ENCODE data around the gene NIT2.
"Not testable (repeated sequence)": the region's sequence is repeated elsewhere in the genome, so short reads cannot be mapped to it uniquely, and the experiment has no call there.

NIT2 gene, protein sequence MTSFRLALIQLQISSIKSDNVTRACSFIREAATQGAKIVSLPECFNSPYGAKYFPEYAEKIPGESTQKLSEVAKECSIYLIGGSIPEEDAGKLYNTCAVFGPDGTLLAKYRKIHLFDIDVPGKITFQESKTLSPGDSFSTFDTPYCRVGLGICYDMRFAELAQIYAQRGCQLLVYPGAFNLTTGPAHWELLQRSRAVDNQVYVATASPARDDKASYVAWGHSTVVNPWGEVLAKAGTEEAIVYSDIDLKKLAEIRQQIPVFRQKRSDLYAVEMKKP

DNA sequence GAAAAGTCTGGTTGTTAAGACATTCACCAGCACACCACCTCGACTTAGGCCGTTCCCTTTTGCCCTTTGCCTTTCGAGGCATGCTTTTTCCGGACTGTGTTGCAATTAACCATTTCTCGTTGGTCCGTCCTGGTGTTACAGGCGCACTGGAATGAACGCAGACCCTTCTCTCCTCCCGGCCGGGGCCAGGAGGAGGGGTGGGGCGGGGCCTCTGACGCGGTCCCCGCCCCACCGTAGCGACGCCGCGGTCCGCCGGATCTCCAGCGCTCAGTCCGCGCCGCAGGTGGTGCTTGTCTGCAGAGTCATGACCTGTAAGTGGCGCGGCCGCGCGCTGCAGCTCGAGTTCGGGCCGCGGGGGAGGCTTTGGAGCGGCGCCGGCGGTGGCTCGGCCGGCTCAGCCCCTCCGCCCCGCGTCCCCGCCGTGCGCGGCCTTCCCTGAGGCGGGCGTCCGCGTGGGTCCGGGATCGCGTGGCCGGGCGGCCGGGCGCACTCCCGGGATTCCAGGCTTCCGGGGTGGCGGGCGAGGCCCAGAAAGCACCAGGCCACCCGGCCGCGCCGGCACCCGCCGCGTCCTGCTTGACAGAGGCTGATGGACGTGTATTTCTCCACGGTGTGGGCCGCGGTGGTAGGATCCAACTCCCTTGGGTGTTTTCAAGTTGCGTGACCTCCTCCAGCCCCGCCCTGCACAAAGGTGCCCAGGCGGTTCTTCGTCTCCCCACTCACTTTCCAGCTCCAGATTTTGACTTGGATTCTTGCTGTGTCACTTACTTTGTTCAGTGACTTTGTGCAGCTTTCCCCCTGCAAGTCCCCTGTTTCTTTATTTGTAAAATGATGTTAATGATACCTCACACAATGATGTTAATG lies at the start of gene NIT2:
Gene NIT2 (plus strand): TSS at position 270 of the 864 bp plus-strand sequence. CDS start 35 bp downstream, at position 305.
- peak; percentile 74 for DNase-seq

DNA sequence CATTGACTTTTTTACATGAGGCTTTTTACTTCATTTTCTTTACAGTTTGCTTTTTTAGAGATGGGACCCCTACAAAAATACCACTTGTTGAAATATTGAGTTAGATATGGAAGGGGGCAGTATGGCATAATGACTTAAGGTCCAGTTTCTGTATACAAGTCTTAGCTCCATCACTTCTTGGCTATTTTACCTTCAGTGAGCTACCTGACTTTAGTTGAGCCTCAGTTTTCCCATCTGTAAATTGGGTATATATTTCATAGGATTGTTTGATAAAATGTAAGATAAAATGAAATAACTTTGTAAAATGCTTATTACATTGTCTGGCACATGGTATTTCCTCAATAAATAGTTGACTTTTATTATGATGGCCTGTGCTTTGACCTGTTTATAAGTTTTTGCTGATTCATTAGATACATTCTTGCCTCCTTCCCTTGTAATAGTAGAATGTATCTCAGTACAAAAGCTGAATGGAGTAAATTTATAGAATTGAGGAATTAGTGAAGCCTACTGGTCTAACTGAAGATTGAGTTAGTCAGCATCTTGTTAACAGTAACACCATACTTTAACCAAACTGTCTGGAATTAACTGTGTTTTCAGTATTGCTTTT lies 46.2 kb upstream of the NIT2 start:
- DNase-seq = no peak

DNA sequence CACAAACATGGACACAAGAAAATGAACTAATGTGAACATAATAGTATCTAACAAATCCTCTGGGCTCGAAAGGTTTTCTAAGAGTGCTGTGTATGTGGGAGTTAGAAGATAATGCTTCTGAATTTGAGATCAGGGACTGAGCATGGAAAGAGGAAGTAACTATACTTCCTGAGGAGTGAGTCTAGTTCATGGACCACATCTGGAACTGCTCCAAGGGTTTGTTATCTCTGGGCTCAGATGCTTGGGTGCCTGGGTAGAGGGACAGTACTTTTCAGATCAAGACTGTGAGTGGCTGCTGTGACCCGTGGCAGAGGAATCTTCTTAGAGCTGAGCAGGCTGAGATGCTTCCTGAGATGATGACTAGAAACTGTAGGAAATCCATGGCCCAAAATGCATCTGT lies 45.2 kb upstream of the NIT2 start:
- no peak for DNase-seq

DNA sequence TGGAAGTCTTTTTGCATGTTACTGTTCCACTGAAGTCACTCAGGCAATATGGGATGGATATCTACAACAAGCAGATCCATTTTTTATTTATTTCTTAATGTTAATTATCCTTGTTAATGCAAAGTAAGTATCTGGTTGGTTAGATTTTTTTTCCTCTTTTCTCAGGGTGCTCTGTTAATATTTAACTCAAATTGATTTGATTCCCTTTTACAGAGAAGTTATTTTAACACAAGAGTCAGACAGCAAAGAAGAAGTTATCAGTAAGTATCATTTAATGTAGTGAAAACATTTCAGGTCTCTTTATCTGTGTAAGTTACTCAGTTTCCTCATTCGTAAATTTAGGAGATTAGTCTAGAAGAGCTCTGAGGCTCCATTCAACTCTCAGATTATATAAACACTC lies 39.5 kb upstream of the NIT2 start:
- no peak for DNase-seq

DNA sequence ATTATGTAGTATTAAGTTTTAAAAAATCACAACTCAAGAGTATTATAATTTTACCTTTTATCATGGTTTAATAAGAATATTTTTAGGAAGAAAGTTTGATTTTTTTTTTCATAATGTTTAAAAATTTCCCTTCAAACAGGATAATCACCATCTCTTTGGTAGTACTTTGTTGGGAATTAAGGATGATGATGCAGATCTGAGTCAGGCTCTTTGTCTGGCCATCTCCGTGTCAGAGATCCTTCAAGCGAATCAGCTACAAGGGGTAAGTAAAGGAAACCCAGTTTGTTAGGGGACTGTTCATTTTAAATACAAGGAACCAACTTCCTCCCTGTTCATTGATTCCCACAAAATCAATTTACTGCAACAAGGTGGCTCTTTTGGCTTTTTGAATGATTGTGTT lies 36.8 kb upstream of the NIT2 start:
- DNase-seq = peak; percentile 59

DNA sequence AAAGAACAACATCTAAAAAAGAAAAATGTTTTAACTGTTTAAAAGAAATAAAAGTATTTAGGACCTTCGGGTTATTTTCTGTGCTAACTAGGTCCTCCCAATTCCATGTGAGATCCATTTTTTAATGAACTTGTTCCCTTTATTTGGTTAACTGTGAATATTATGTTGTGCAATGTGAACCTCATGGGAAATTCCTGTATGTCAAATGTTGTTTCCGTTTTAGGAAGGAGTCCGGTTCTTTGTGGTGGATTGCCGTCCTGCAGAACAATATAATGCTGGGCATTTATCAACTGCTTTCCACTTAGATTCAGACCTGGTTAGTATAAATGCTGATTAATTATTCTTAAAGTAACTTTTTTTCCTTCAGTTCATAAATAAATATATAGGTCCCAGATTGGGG lies 35.5 kb upstream of the NIT2 start:
- no peak for DNase-seq

DNA sequence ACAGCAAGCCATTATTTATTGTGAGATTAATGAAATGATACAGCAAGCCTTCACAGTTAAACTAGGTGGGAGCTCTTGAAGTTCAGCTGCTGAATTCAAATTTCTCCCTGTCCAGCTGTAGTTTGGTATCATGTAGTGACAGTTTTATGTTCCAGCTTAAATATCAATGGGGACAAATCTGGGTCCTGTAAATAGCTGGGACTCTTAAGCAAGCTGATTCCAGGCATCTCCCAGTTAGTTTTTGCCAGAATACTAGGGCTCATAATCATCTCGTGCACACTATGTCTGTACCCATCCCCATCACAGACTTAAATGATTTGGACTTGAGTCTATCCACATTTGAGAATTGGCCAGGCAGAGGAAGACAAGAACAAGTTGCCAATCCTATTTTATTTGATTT lies 27.9 kb upstream of the NIT2 start:
- DNase-seq = no peak

DNA sequence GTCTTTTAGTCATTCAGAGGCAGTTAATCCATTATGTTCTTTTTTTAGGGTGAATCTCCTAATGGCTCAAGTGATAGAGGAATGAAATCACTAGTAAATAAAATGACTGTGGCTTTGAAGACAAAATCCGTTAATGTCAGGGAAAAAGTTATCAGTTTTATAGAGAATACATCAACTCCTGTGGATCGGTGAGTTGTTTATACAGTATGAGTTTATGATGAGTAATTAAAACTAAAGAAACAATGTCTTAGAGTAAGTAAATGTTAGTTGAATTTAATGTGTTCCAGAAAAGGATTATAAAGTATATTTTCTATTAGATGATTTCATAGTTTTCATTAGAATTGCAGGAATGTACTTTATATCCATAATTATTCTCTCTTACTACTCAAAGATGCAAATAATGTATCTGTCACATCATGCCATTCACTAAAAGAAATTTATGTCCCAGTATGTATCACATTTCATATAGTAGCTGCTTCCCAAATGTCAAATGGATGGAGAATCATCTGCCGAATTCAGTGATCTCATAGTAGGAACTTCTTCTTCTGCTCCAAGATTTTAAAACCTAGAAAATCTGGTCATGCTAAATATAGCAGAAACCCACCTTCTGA lies 24.1 kb upstream of the NIT2 start:
- DNase-seq = peak; percentile 24

DNA sequence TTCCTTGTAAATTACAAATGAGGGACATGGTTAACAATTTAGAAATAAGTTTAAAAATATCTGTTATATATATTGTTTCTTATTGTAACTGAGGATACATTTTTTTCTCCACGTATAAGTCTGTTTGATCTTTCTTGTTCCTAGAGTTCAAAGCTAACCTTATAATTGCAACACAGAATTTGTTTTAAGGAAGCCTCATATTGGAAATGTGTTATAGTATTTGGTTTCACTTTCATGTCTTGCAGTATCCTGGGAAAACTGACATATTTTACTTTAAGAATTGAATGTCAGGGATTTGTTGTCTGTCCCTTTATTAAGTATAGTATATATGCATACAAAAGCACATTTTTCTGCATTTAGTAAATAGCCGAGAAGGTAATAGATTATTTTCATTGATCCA lies 23.5 kb upstream of the NIT2 start:
- no peak for DNase-seq

DNA sequence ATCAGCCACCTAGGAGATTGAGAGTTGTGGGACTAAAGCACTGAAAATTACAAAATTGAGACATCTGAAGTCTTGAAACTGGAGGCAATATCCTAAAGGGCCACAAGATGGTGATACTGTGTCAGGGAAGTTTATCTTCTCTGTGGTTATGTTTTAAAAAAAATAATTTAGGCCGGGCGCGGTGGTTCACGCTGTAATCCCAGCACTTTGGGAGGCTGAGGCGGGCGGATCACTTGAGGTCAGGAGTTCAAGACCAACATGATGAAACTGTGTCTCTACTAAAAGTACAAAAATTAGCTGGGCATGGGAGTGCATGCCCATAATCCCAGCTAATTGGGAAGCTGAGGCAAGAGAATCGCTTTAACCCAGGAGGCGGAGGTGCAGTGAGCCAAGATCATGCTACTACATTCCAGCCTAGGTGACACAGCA lies 17.9 kb upstream of the NIT2 start:
- DNase-seq = peak; percentile 69

DNA sequence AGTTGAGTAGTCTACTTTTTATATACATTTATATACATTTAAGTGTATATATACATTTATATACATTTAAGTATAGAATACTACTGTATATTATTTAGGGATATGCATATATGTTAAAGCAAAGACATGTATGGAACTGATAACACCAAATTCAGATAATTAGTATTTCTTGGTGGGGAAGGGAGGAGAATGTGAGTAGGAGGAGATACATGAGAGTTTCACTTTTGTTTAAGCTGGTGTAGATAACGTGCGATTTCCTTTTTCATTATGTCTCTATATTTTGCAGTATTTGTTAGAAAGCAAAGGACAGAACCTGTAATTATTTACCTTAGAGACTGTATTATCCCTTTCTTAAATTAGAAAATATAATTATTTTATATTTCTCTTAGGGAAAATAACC lies 16.6 kb upstream of the NIT2 start:
- no peak for DNase-seq

DNA sequence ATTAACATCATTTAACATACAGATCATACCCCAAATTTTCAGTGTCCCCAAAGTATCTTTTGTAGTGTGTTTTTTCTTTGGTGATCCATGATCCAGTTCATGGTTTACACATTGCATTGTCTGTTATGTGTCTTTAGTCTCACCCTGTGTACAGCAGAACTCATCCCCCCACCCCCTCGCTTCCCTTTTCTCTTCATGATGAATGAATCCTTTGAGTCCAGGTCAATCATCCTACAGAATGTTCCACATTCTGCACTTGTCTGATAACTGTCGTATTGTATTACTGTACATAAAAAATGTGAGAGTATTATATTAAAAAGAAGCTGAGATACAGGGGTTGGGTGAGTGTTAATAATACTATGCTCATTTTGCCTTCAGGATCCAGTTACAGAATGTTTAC lies 14.6 kb upstream of the NIT2 start:
- DNase-seq = no peak

DNA sequence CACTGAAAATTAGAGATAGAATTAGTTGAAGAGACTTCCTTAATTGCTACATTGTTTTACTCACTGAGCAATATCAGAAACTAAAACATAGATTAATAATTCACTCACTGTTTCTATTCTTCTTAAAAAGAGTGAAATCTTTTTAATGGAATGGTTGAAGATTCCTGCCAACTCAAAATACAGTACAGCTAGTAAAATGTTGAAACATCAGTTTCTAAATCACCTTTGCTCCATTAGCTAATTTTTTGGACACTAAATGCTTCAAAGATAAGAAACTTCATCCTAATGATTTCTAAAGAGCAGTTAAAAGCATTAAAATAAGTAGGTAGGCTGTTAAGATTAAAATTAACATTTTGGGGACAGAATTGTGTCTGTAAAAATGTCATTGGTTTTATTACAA lies 10.5 kb upstream of the NIT2 start:
- no peak for DNase-seq

DNA sequence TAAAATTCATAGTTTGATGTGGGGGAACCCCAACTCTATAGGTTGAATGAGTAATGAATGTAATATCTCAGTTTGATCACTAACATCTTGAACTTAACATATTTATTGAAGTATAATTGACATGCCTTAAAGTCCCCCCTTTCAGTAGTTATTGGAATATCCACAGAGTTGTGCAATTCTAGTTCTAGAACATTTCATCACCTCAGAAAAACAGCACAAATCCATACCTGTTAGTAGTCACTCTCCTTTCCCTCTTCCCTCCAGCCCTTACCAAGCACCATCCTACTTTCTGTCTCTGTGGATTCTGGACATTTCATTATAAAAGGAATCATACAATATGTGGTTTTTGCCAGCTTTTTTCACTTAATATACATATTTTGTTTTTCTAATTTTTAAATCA lies 8.7 kb upstream of the NIT2 start:
- DNase-seq = no peak

DNA sequence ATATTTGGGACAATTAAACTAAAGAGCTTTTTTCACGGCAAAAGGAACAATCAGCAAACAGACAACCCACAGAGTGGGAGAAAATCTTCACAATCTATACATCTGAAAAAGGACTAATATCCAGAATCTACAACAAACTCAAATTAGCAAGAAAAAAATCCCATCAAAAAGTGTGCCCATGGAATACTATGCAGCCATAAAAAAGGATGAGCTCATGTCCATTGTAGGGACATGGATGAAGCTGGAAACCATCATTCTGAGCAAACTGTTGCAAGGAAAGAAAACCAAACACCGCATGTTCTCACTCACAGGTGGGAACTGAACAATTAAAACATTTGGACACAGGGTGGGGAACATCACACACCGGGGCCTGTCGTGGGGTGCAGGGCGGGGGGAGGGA lies 7.2 kb upstream of the NIT2 start:
- DNase-seq = not testable (repeated sequence)

DNA sequence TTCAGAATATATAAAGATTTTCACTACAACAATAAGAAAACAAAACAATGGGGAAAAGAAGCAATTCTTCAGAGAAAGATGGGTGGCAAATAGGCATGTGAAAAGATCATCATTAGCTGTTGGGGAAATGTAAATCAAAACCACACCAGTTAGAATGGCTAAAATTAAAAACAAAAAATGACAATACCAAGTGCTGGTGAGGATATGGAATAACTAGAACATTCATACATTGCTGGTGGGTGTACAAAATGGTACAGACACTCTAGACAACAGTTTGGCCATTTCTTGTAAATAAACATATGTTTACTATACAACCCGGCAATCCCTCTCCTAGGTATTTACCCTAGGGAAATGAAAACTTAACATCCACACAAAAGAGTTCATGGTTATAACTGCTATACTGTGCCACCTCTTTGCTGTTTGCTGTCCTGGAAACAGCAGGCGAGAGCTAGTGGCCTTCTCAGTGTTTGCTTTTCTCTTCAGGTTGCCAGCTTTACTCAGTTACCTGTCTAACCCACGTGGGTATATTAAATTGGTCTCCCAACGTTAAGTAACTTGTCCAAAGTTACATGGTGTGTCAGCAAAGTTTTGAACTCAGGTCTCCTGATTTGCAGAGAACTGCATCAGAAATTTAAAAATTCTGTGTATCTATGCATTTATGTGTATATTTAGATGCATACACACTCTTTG lies 4.6 kb upstream of the NIT2 start:
- DNase-seq = no peak

DNA sequence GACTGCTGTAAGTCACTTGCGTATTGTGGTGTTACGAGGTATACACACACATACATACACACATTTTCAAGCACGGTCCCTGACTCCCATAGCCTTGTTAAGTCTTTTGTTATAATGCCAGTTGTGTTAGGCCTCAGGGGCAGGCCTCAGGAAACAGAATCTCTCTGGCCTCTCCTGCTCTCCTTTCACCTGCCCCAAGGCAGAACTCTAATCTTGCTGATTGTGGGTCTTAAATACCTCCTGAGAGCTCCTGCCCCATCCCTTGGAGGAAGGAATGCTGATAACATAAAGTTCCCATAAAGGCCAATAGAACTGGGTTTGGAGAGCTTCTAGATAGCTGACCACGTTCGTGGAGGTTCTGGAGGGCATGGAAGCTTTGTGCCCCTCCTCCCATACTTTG lies 3.9 kb upstream of the NIT2 start:
- no peak for DNase-seq

DNA sequence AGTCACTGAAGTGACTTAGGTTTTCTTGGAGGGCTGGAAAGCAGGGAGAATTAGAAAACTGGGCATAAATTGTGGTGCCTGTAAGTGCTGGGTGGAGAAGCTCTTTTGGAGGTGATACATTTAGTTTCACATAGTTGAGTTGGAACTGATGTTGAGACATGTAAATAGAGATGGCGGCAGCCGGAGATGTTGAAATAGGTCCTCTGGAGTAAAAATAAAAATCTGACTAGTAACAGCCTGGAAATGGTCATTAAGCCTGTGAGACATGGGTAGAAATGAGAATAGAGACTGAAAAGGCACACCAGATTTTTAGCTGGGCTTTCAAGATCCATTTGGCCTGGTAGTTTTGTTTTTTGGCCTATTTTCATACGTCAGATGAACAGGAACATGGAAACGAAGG lies 2.9 kb upstream of the NIT2 start:
- no peak for DNase-seq

DNA sequence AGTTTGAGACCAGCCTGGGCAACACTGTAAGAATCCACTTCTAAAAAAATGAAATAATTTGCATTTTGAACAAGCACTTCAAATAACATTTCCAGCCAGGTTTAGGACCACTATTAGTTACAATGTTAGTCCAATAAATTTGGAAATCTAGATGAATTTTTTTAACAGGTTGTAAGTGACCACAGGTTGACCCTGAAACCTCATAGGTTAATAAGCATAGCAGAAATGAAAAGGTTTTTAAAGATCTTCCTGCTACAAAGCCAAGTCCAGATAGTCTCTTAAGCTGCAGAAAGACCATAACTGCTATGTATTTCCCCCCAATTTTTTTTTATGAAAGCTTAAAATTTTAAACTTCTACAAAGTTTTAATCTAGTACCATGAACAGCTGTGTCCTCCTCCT lies 1.5 kb upstream of the NIT2 start:
- no peak for DNase-seq

DNA sequence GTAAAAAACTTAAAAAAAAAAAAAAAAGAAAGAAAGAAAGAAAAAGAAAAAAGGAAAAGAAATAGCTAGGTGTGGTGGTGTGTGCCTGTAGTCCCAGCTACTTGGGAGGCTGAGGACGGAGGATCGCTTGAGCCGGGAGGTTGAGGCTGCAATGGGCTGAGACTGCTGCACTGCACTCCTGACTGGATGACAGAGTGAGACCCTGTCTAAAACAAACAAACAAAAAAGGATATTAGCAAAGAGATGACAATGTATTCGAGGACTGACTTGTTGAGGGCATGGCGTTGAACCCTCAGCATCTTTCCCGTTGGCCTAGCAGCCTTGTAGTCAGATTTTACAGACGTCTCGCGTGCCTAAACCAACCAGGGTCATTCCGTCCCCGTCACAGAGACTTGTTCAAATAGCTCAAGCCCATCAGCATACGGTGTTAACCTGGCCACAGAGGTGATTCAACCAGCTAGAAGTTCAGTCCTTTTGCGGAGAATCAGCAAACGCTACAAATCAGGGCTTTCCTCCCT lies 528 bp upstream of the NIT2 start:
- no peak for DNase-seq

DNA sequence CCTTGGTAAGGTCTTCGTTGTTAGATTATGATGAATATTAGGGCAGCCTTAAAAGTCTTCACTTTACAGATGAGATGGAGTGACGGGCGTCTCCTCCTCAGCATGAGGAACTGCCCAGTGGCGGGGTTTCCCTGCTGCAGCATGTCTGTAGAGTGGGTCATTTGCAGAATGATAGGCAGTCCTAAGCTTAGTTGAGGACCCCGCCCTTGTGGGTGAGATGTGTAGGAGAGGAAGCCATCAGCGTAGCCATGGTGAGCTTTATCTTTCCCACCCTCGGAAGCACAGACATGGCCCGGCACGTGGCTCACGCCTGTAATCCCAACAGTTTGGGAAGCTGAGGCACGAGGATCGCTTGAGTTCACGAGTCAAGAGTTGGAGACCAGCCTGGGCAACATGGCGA lies 877 bp downstream of the NIT2 start:
- DNase-seq = no peak

DNA sequence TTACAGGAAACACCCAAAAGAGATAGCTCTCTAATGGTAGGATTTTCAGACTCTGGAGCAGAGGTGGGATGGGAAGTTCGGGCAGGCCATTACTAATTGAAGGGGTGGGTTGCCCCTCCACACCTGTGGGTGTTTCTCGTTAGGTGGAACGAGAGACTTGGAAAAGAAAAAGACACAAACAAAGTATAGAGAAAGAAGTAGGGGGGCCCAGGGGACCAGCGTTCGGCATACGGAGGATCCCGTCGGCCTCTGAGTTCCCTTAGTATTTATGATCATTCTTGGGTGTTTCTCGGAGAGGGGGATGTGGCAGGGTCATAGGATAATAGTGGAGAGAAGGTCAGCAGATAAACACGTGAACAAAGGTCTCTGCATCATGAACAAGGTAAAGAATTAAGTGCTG lies 1.7 kb downstream of the NIT2 start:
- not testable (repeated sequence) for DNase-seq

DNA sequence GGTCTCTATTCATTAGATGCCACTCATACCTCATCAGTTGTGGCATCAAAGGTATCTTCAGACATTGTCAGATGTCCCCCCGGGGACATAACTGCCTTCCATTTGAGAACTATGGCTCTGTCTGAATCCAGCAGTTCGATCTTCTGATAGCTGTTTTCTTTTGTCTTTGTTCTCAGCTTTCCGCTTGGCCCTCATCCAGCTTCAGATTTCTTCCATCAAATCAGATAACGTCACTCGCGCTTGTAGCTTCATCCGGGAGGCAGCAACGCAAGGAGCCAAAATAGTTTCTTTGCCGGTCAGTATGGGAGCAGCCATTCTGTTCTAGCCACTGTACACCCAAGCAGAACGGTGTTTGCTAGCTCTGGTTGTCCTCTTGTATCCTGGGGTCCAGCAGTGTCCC lies 4.4 kb downstream of the NIT2 start:
- DNase-seq = no peak
